Ovary (tissue), 1 donor: Measurements from ENCODE around the gene SIK2.

Source experiments
- EP300 ChIP-seq: sonication (generic); formaldehyde crosslinking; IDR thresholded peaks from one replicate; pipeline ENCODE4 v1.6.1; 2017; ENCODE audit warnings: antibody characterized with exemption
- POLR2A ChIP-seq: fragments of 450-650 bp; IDR thresholded peaks from one replicate; pipeline ENCODE4 v1.6.1; 2017; ENCODE audit warnings: antibody characterized with exemption, mild to moderate bottlenecking, moderate library complexity

DNA sequence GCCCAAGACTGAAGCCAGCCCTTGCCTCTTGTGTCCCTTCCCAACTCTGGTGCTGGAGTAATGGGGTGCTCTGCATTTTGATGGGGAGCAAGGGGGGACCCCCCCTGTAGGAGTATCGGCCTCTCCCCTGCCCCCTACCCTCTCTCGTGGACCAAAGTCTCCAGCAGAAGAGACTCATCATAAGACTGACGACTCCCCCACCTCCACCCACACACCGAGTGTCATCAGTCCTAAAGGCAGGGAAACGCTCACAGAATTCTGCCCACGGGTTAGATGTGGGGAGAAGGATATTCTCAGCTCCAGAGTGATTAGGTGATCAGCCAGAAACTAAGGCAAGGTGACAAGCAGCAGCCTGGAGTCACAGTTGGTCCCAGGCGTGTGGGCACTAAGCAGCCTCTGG, 125.2 kb downstream of the SIK2 start:
- TF ChIP-seq EP300 (no peak), POLR2A (no peak)
